A549 treated with CORT108297 at 1 μM for 4 hours (cell line): Measurements from ENCODE around the gene TMC8. TPM values are rescaled to one million over a fixed set of nuclear protein-coding genes. Genes with fewer than 3 reads are reported as not detected.

ENCODE experiments used
- total RNA-seq: library from RNA; stranded (reverse); fragments of 200-300 nt; extraction: Qiagen RNA extraction; gene quantifications from 5 replicates; pipeline ENCODE4 v1.2.3, GENCODE V29; 2022

TMC8 gene
- 0.25 to 0.79 TPM (median 0.34 TPM) in 5 replicates for total RNA-seq

GRCh38 chr17:78130437-78131101 lies at the start of gene TMC8:
TMC8 (plus strand) TSS chr17:78130771; CDS start chr17:78131589, 818 bp downstream.

GRCh38 chr17:78128551-78129350 lies 1.8 kb upstream of the TMC8 start, which contains the start of gene TMC6:
TMC6 (minus strand) TSS chr17:78128755; CDS start chr17:78126832, 1,923 bp downstream.

GRCh38 chr17:78168242-78168902 lies 37.8 kb downstream of the TMC8 start, which contains the start of gene SYNGR2:
SYNGR2 (plus strand) TSS chr17:78168581; CDS start chr17:78168617, 36 bp downstream.

GRCh38 chr17:78186692-78187595 lies 56.4 kb downstream of the TMC8 start, which contains the start of the genes AFMID and TK1:
AFMID (plus strand) TSS chr17:78187362; CDS start chr17:78187371, 9 bp downstream.
TK1 (minus strand) TSS chr17:78187052; CDS start chr17:78186994, 58 bp downstream.

Other genes starting within 250 kb of the TMC8 start
- 1.6 to 2.7 TPM (median 1.9 TPM) in 5 replicates for gene TNRC6C, start 172.1 kb upstream of the TMC8 start, total RNA-seq
- gene TMC6, start 2.0 kb upstream of the TMC8 start, total RNA-seq: 7.4 to 13.1 TPM (median 12.0 TPM) in 5 replicates
- not detected in 5 replicates for gene C17orf99, start 15.6 kb downstream of the TMC8 start, total RNA-seq
- gene SYNGR2, start 37.8 kb downstream of the TMC8 start, total RNA-seq: 120 to 222 TPM (median 206 TPM) in 5 replicates
- gene TK1, start 56.3 kb downstream of the TMC8 start, total RNA-seq: 227 to 285 TPM (median 247 TPM) in 5 replicates
- gene AFMID, start 56.6 kb downstream of the TMC8 start, total RNA-seq: 41.0 to 62.5 TPM (median 41.2 TPM) in 5 replicates
- gene BIRC5, start 83.5 kb downstream of the TMC8 start, total RNA-seq: 100 to 110 TPM (median 107 TPM) in 5 replicates
- gene TMEM235, start 100.9 kb downstream of the TMC8 start, total RNA-seq: not detected in 5 replicates
- 32.7 to 54.0 TPM (median 47.5 TPM) in 5 replicates for gene SOCS3, start 229.3 kb downstream of the TMC8 start, total RNA-seq
- 21.6 to 31.6 TPM (median 29.0 TPM) in 5 replicates for gene PGS1, start 247.9 kb downstream of the TMC8 start, total RNA-seq